K562 (cell line): ENCODE results near the gene KHSRP. TPM values are rescaled to one million over a fixed set of nuclear protein-coding genes. Genes with fewer than 3 reads are reported as not detected.

ENCODE experiments used
- ATF1 ChIP-seq, 2 experiments: fragments of 450-650 bp in 1 of 2; IDR thresholded peaks; 2 replicates each; pipeline ENCODE4 v1.6.1; 2016; ENCODE audit warnings: missing compliant biosample characterization in 1 of 2, missing genetic modification characterization in 1 of 2
- CBX5 ChIP-seq: IDR thresholded peaks from 2 replicates; pipeline ENCODE4 v1.6.1; 2014; ENCODE audit warnings: low read depth, borderline replicate concordance
- CCAR2 ChIP-seq: fragments of 200-400 bp; formaldehyde crosslinking; IDR thresholded peaks from 2 replicates; pipeline ENCODE4 v1.6.1; 2017; ENCODE audit warnings: mild to moderate bottlenecking, low read depth, low read length
- HOXB6 ChIP-seq: fragments of 250-450 bp; sonication (Bioruptor Pico); IDR thresholded peaks from 2 replicates; pipeline ENCODE4 v1.5.1; 2022; ENCODE audit warnings: mild to moderate bottlenecking, borderline replicate concordance
- KAT8 ChIP-seq: fragments of 450-650 bp; IDR thresholded peaks from 2 replicates; pipeline ENCODE4 v1.6.1; 2016; ENCODE audit warnings: low read depth, mild to moderate bottlenecking
- NRF1 ChIP-seq, 2 experiments: fragments of 450-650 bp; IDR thresholded peaks in 1 of 2; conservative IDR thresholded peaks in 1 of 2; 2 replicates each; pipeline ENCODE4 v1.6.1; 2014; ENCODE audit warnings: mild to moderate bottlenecking in 2 of 2
- RB1 ChIP-seq: fragments of 450-650 bp; IDR thresholded peaks from 2 replicates; pipeline ENCODE4 v1.6.1; 2017; ENCODE audit warnings: low read depth, mild to moderate bottlenecking
- SMARCA4 ChIP-seq: fragments of 450-650 bp; IDR thresholded peaks from 2 replicates; pipeline ENCODE4 v1.6.1; 2016
- TRIM25 ChIP-seq: fragments of 450-650 bp; IDR thresholded peaks from 2 replicates; pipeline ENCODE4 v1.7.0; 2016; ENCODE audit warnings: borderline replicate concordance
- ZBTB40 ChIP-seq, 2 experiments: fragments of 450-650 bp in 1 of 2; sonication (generic) in 1 of 2; formaldehyde crosslinking in 1 of 2; IDR thresholded peaks; 2 replicates each; pipeline versions ENCODE4 v1.7.1 to v1.9.0; 2016 to 2022; ENCODE audit warnings: inconsistent platforms in 1 of 2, mild to moderate bottlenecking in 1 of 2, missing genetic modification reagents in 1 of 2
- ZC3H11A ChIP-seq: IDR thresholded peaks from 2 replicates; pipeline ENCODE4 v1.6.1; 2012; ENCODE audit warnings: low read depth, low read length, improper control_type of control experiment
- ZHX1 ChIP-seq: fragments of 150-350 bp; conservative IDR thresholded peaks from 2 replicates; pipeline ENCODE4 v1.6.1; 2014; ENCODE audit warnings: low read length
- ZNF282 ChIP-seq: sonication (generic); formaldehyde crosslinking; IDR thresholded peaks from 2 replicates; pipeline ENCODE4 v1.8.1; 2023; ENCODE audit warnings: missing genetic modification reagents
- polyA plus RNA-seq, 8 experiments: library from polyadenylated mRNA; depleted of rRNA in 4 of 8; stranded (reverse) in 5 of 8; unstranded in 3 of 8; fragments of >200 nt; fragmentation: Nextera tagmentation in 2 of 8; fragmentation: Illumina TruSeq in 1 of 8; extraction: Ambion mirVana in 2 of 8; extraction: Trizol in 1 of 8; gene quantifications; 2 replicates each; pipeline versions ENCODE4 v1.2.1 to v1.2.3, GENCODE V29; 2011 to 2014; ENCODE audit warnings: inconsistent platforms in 1 of 8, missing spikeins in 1 of 8
- total RNA-seq, 7 experiments: library from RNA; depleted of rRNA in 6 of 7; stranded (reverse); fragments of >200 nt in 6 of 7; fragmentation: Illumina TruSeq in 2 of 7; extraction: Trizol in 2 of 7; gene quantifications; 2 replicates each; pipeline versions ENCODE4 v1.2.1 to v1.2.3, GENCODE V29; 2011 to 2021; ENCODE audit warnings: low replicate concordance in 1 of 7

Gene KHSRP
- total and polyA plus RNA-seq, 9 of the 15 experiments (the other 6 are each of a cell fraction or from before 2014, with no cell fraction given): 4.2 to 564 (median 139) TPM

- no peak for TF ChIP-seq TRIM25
- TF ChIP-seq ZBTB40 (IDR thresholded peaks at IDR 0.05): peak; percentile 59
- no peak for TF ChIP-seq ZBTB40 (CRISPR knock-in tag; IDR thresholded peaks at IDR 0.05)
- TF ChIP-seq ATF1 (CRISPR knock-in tag; IDR thresholded peaks at IDR 0.05): peak; percentile 13; the same call in 1 of the 2 replicates
- TF ChIP-seq ATF1 (tag; IDR thresholded peaks at IDR 0.05): peak; percentile 74
- TF ChIP-seq RB1: peak; percentile 79
- peak; percentile 63 to 69 for TF ChIP-seq NRF1 (conservative IDR thresholded peaks at IDR 0.05 in 1 of 2, IDR thresholded peaks at IDR 0.05 in 1 of 2)
- TF ChIP-seq CCAR2: 0 out of 2 replicates have a peak, but pooled peaks have one; percentile 53
- 0 out of 2 replicates have a peak, but pooled peaks have one; percentile 17 for TF ChIP-seq CBX5
- TF ChIP-seq ZHX1: no peak
- no peak for TF ChIP-seq ZC3H11A
- TF ChIP-seq HOXB6 (CRISPR knock-in tag): no peak
- no peak for TF ChIP-seq SMARCA4
- TF ChIP-seq ZNF282 (CRISPR knock-in tag): no peak
- TF ChIP-seq KAT8: no peak
Measured at GRCh38 chr19:6460099-6460884, 35.7 kb upstream of the KHSRP start (continued).
